ENCODE measurements around the gene AMDHD2. TPM values are rescaled to one million over a fixed set of nuclear protein-coding genes. Genes with fewer than 3 reads are reported as not detected.

Gene AMDHD2
- total and polyA plus RNA-seq, 2 experiments from 2014 or later = 20.2 to 68.1 TPM

GRCh38 chr16:2495041-2495440 lies 25.1 kb upstream of the AMDHD2 start:
- Histone ChIP-seq H4K20me1 (replicated peaks; ENCODE audit: insufficient read depth) (no peaks in the 10 kb centered on the region; the same call in 1 of the 2 replicates), H3K4me2 (no peak overlapping the region), H3K9me2 (ENCODE audit: insufficient read depth) (no peaks in the 10 kb centered on the region), H3K79me2 (replicated peaks; ENCODE audit: insufficient read depth) (no peaks in the 10 kb centered on the region), H2AFZ (no peak overlapping the region), H3K4me3 (no peak overlapping the region), H3K27ac (ENCODE audit: low read depth) (no peak overlapping the region), H3K4me1 (ENCODE audit: insufficient read depth) (no peaks in the 10 kb centered on the region), H3K36me3 (ENCODE audit: insufficient read depth) (no peaks in the 10 kb centered on the region), H3K27me3 (ENCODE audit: insufficient read depth) (no peaks in the 10 kb centered on the region), H3F3A (replicated peaks; ENCODE audit: low read depth) (no peaks in the 10 kb centered on the region)
- Mint-ChIP-seq H3K27ac (no peak overlapping the region), H3K9me3 (no peaks in the 10 kb centered on the region), H3K4me1 (no peaks in the 10 kb centered on the region), H3K4me3 (no peak overlapping the region), H3K27me3 (ENCODE audit: insufficient read depth, low read depth, poor library complexity) (peaks cover 6% of the 10 kb centered on the region), H3K36me3 (ENCODE audit: low read depth) (peaks cover 8% of the 10 kb centered on the region; the same call in 2 of the 3 replicates)
- ATAC-seq (no peak), DNase-seq (ENCODE audit: low spot score) (no peak)
- TF ChIP-seq EZH2 (IDR thresholded peaks at IDR 0.05; ENCODE audit: low read depth, unreplicated experiment) (no peak), EZH2phosphoT487 (IDR thresholded peaks at IDR 0.05; ENCODE audit: unreplicated experiment) (no peak), STAT1 (IDR thresholded peaks at IDR 0.05; ENCODE audit: unreplicated experiment) (no peak), POLR2AphosphoS5 (IDR thresholded peaks at IDR 0.05; ENCODE audit: low read depth) (no peak), JUNB (IDR thresholded peaks at IDR 0.05; ENCODE audit: unreplicated experiment) (no peak), CREB1 (CRISPR knock-in tag; IDR thresholded peaks at IDR 0.05; ENCODE audit: low read depth) (no peak), CTCF (conservative IDR thresholded peaks at IDR 0.05; ENCODE audit: low read depth in 2 of 2) (no peak), ZNF462 (CRISPR knock-in tag; IDR thresholded peaks at IDR 0.05) (no peak), ZNF114 (CRISPR knock-in tag; IDR thresholded peaks at IDR 0.05) (no peak)

Measured in GM23338 (cell line).